Astrocyte of the spinal cord (primary cell): ENCODE data around the gene AGT.
A peak's percentile ranks its signal among the peaks of the same experiment; 100 is the strongest.
"Not testable (repeated sequence)": the region's sequence is repeated elsewhere in the genome, so short reads cannot be mapped to it uniquely, and the experiment has no call there.

Source experiments
- DNase-seq: peaks from one replicate; pipeline ENCODE4 v3.0.0; 2011; ENCODE audit warnings: low read depth, low spot score
- H3K4me3 ChIP-seq: 2 replicates; pipeline ENCODE4 v1.5.1; 2011; ENCODE audit warnings: low read depth, mild to moderate bottlenecking, low read length, moderate library complexity
- CTCF ChIP-seq: IDR thresholded peaks from 2 replicates; pipeline ENCODE4 v1.5.1; 2012; ENCODE audit warnings: low read depth, mild to moderate bottlenecking, low read length, inconsistent platforms
- in situ Hi-C: cut with HindIII; loops from 2 replicates; pipeline ENCODE4 v1.10.0; 2017; ENCODE audit warnings: low sequenced_read_pairs

Gene AGT

GRCh38 chr1:230699716-230700115, 14.2 kb downstream of the AGT start:
- TF ChIP-seq CTCF: no peak
- DNase-seq: no peak
- in situ Hi-C loops: no loop called here
- H3K4me3 ChIP-seq: no peak overlapping the region

DNA sequence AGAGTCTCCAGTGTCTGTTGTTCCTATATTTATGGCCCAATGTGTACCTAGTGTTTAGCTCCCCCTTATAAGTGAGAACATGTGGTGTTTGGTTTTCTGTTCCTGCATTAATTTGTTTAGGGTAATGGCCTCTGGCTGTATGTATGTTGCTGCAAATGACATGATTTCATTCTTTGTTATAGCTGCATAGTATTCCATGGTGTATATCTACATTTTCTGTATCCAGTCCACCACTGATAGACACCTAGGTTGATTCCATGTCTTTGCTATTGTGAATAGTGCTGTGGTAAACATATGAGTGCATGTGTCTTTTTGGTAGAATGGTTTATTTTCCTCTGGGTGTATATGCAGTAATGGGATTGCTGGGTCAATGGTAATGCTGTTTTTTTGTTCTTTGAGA, 15.0 kb downstream of the AGT start:
- H3K4me3 ChIP-seq, DNase-seq, in situ Hi-C loops: not testable (repeated sequence)

GRCh38 chr1:230698130-230698529, 15.8 kb downstream of the AGT start:
- in situ Hi-C loops: no loop called here
- H3K4me3 ChIP-seq: no peak overlapping the region
- TF ChIP-seq CTCF: no peak
- no peak for DNase-seq

DNA sequence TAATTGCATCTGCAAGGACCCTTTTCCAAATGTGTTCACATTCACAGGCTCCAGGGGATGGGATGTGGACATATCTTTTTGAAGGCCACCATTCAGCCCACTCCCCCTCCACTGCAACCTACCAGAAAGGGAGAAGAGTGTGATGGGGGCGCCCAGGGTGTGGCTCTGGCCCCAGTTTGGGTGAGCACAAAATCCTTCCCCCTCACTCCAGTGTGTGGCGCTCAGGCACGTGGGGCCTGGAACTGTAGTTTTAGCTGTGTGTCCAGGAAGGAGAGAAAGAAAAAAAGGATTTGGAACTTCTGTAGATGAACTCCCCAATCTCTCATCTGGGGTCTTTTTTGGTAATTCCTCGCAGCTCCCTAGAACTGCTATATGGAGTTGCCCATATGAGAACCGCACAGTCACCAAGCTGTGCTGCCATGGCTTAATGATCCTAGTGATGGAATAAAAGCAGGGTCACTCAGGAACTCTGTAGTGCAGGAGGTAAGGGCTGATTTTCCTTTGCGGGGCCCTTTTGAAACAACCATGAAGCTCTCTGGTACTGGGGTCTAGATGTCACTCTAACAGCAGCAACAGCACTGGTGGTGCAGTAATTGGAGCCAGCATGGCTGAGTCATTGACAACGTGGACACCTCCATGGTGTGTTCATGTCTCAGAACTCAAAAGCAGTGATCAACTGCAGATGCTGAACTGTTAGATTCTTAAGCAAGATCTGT, 17.0 kb downstream of the AGT start:
- H3K4me3 ChIP-seq: no peak overlapping the region
- TF ChIP-seq CTCF: no peak
- DNase-seq: peak; percentile 27
- in situ Hi-C loops: no loop called here

- in situ Hi-C loops: no loop called here
- no peak for TF ChIP-seq CTCF
- no peak overlapping the region for H3K4me3 ChIP-seq
- peak; percentile 20 for DNase-seq
These were observed 17.7 kb downstream of the AGT start for GRCh38 chr1:230696218-230696617.

- no peak overlapping the region for H3K4me3 ChIP-seq
- in situ Hi-C loops: no loop called here
- DNase-seq: no peak
- no peak for TF ChIP-seq CTCF
These were observed 18.9 kb downstream of the AGT start for GRCh38 chr1:230694991-230695390.

GRCh38 chr1:230694464-230694863, 19.5 kb downstream of the AGT start:
- TF ChIP-seq CTCF: no peak
- no peak overlapping the region for H3K4me3 ChIP-seq
- DNase-seq: no peak
- in situ Hi-C loops: no loop called here
